ENCODE results near the gene DOCK6. TPM values are rescaled to one million over a fixed set of nuclear protein-coding genes. Genes with fewer than 3 reads are reported as not detected.
A peak's percentile ranks its signal among the peaks of the same experiment; 100 is the strongest.

The DOCK6 gene
- total RNA-seq, 4 donors from 2014 or later = 37.5 to 92.7 (median 49.2) TPM

- H3K9me3 ChIP-seq = no peaks in the 10 kb centered on the region
Measured at GRCh38 chr19:11177592-11177991, 84.7 kb downstream of the DOCK6 start.

GRCh38 chr19:11176466-11177193, 85.7 kb downstream of the DOCK6 start:
- Histone ChIP-seq H3K4me1 (peaks cover 0 to 34% (median 16%) of the 10 kb centered on the region in 4 donors), H3K27me3 (no peaks in the 10 kb centered on the region)
- no peak for TF ChIP-seq EP300 (IDR thresholded peaks at IDR 0.05)
- TF ChIP-seq CTCF (IDR thresholded peaks at IDR 0.05) = no peak
- TF ChIP-seq POLR2A (IDR thresholded peaks at IDR 0.05) = no peak

More at GRCh38 chr19:11177592-11177991, 84.7 kb downstream of the DOCK6 start:
- no peak for TF ChIP-seq CTCF (IDR thresholded peaks at IDR 0.05)
- Histone ChIP-seq H3K36me3 (peaks cover 0 to 80% (median 7%) of the 10 kb centered on the region in 3 donors), H3K27me3 (no peaks in the 10 kb centered on the region), H3K27ac (peak overlapping the region in 2 of 4 donors; percentile 72 to 75), H3K4me1 (peaks cover 0 to 43% (median 16%) of the 10 kb centered on the region in 4 donors), H3K4me3 (no peak overlapping the region)
- 89 to 91% methylated on average over 9 of the region's 9 CpGs for WGBS, 2 donors
- no peak for DNase-seq (ENCODE audit: low spot score in 2 of 2)

GRCh38 chr19:11175920-11176319, 86.4 kb downstream of the DOCK6 start:
- WGBS, 2 donors = 87 to 88% methylated on average over 7 of the region's 7 CpGs
- Histone ChIP-seq H3K4me3 (no peak overlapping the region), H3K36me3 (peaks cover 0 to 86% (median 10%) of the 10 kb centered on the region in 3 donors), H3K9me3 (no peaks in the 10 kb centered on the region), H3K27me3 (no peaks in the 10 kb centered on the region), H3K4me1 (peaks cover 0 to 27% (median 14%) of the 10 kb centered on the region in 4 donors), H3K27ac (no peak overlapping the region)
- TF ChIP-seq EP300 (IDR thresholded peaks at IDR 0.05) (no peak), CTCF (IDR thresholded peaks at IDR 0.05) (no peak), POLR2A (IDR thresholded peaks at IDR 0.05) (no peak)
- no peak for DNase-seq (ENCODE audit: low spot score in 2 of 2)

More at GRCh38 chr19:11176466-11177193, 85.7 kb downstream of the DOCK6 start:
- no peaks in the 10 kb centered on the region for H3K9me3 ChIP-seq
- peaks cover 0 to 82% (median 7%) of the 10 kb centered on the region in 3 donors for H3K36me3 ChIP-seq
- no peak overlapping the region for H3K27ac ChIP-seq
- WGBS, 2 donors = 88 to 94% methylated on average over 14 to 18 of the region's 18 CpGs
- no peak overlapping the region for H3K4me3 ChIP-seq
- no peak for DNase-seq (ENCODE audit: low spot score in 2 of 2)

GRCh38 chr19:11174336-11174735, 88.0 kb downstream of the DOCK6 start:
- H3K27me3 ChIP-seq = no peaks in the 10 kb centered on the region
- 95 to 96% methylated on average over 15 to 25 of the region's 27 CpGs for WGBS, 2 donors
- H3K27ac ChIP-seq = no peak overlapping the region
- no peaks in the 10 kb centered on the region for H3K9me3 ChIP-seq
- TF ChIP-seq EP300 (IDR thresholded peaks at IDR 0.05) (no peak), CTCF (IDR thresholded peaks at IDR 0.05) (no peak), POLR2A (IDR thresholded peaks at IDR 0.05) (no peak)
- no peak for DNase-seq (ENCODE audit: low spot score in 2 of 2)
- H3K4me3 ChIP-seq = no peak overlapping the region
- H3K4me1 ChIP-seq = peaks cover 0 to 11% (median 3%) of the 10 kb centered on the region in 4 donors
- H3K36me3 ChIP-seq = peaks cover 0 to 98% (median 22%) of the 10 kb centered on the region in 3 donors

GRCh38 chr19:11173516-11174155, 88.7 kb downstream of the DOCK6 start:
- no peaks in the 10 kb centered on the region for H3K27me3 ChIP-seq
- peak overlapping the region in 1 of 4 donors; percentile 17 for H3K27ac ChIP-seq
- H3K36me3 ChIP-seq = peaks cover 0 to 100% (median 22%) of the 10 kb centered on the region in 3 donors
- peaks cover 0 to 4% (median 0%) of the 10 kb centered on the region in 4 donors for H3K4me1 ChIP-seq
- no peaks in the 10 kb centered on the region for H3K9me3 ChIP-seq
- DNase-seq (ENCODE audit: low spot score in 2 of 2) = no peak
- TF ChIP-seq EP300 (IDR thresholded peaks at IDR 0.05) (no peak), CTCF (IDR thresholded peaks at IDR 0.05) (no peak), POLR2A (IDR thresholded peaks at IDR 0.05) (no peak)
- no peak overlapping the region for H3K4me3 ChIP-seq
- WGBS, 2 donors = 70 to 91% methylated on average over 8 of the region's 8 CpGs
